Omental fat pad (tissue), 4 donors: Measurements from ENCODE around the gene SFT2D3. TPM values are rescaled to one million over a fixed set of nuclear protein-coding genes. Genes with fewer than 3 reads are reported as not detected.

Experiments
- ATAC-seq: fragments of 150-250 bp; one replicate; pipeline ENCODE4 v1.9.1; 2016; ENCODE audit warnings: mild to moderate bottlenecking, moderate library complexity; ENCODE audit not compliant: low FRiP score
- DNase-seq: peaks from one replicate; pipeline ENCODE4 v3.0.0-alpha.2; 2019; ENCODE audit warnings: low spot score
- CTCF ChIP-seq, 3 donors: fragments of 450-650 bp; IDR thresholded peaks; one replicate each; pipeline ENCODE4 v1.5.1; 2016 to 2017; ENCODE audit warnings: antibody characterized with exemption in 3 of 3, mild to moderate bottlenecking in 3 of 3, moderate library complexity in 2 of 3
- total RNA-seq, 4 donors: library from RNA; depleted of rRNA; stranded (reverse); fragments of >200 nt; gene quantifications; one replicate each; pipeline ENCODE4 v1.1.0, GENCODE V29; 2016

The SFT2D3 gene
- total RNA-seq, 4 donors from 2014 or later, result 4.4 to 11.7 (median 5.1) TPM

GRCh38 chr2:127683056-127683455 lies 18.2 kb upstream of the SFT2D3 start:
- no peak for DNase-seq
- no peak for ATAC-seq
- no peak for TF ChIP-seq CTCF (IDR thresholded peaks at IDR 0.05)

- ATAC-seq (no peak), DNase-seq (no peak)
Observed at GRCh38 chr2:127683757-127684156, 17.5 kb upstream of the SFT2D3 start.

GRCh38 chr2:127685410-127686080 lies 15.8 kb upstream of the SFT2D3 start:
- TF ChIP-seq CTCF (IDR thresholded peaks at IDR 0.05), result no peak
- ATAC-seq, result no peak

More at GRCh38 chr2:127683757-127684156, 17.5 kb upstream of the SFT2D3 start:
- no peak for TF ChIP-seq CTCF (IDR thresholded peaks at IDR 0.05)

GRCh38 chr2:127688405-127688804 lies 12.9 kb upstream of the SFT2D3 start:
- no peak for TF ChIP-seq CTCF (IDR thresholded peaks at IDR 0.05)

More at GRCh38 chr2:127685410-127686080, 15.8 kb upstream of the SFT2D3 start:
- DNase-seq, result no peak

GRCh38 chr2:127690696-127691095 lies 10.6 kb upstream of the SFT2D3 start:
- ATAC-seq (no peak), DNase-seq (no peak)
- no peak for TF ChIP-seq CTCF (IDR thresholded peaks at IDR 0.05)

More at GRCh38 chr2:127688405-127688804, 12.9 kb upstream of the SFT2D3 start:
- no peak for DNase-seq
- ATAC-seq, result no peak

GRCh38 chr2:127694986-127695385 lies 6.3 kb upstream of the SFT2D3 start:
- no peak for TF ChIP-seq CTCF (IDR thresholded peaks at IDR 0.05)
- ATAC-seq, result no peak
- DNase-seq, result no peak
